HFF-Myc (cell line): ENCODE measurements around the gene MADD.

Source experiments
- DNase-seq: peaks from one replicate; pipeline ENCODE4 v3.0.0-alpha.2; 2011; ENCODE audit warnings: low read depth; ENCODE audit errors: extremely low read depth
- H3K4me3 ChIP-seq: replicated peaks from 2 replicates; pipeline ENCODE4 v1.5.1; 2011; ENCODE audit warnings: low read depth, mild to moderate bottlenecking, control low read depth, low read length
- CTCF ChIP-seq: IDR thresholded peaks from 2 replicates; pipeline ENCODE4 v1.5.1; 2012; ENCODE audit warnings: mild to moderate bottlenecking, low read depth, low read length, control low read depth; ENCODE audit errors: missing control alignments

The MADD gene

GRCh38 chr11:47233989-47234668 lies 35.8 kb upstream of the MADD start:
- H3K4me3 ChIP-seq = no peak overlapping the region
- DNase-seq = no peak
- TF ChIP-seq CTCF = peak; percentile 27

GRCh38 chr11:47234669-47235100 lies 35.2 kb upstream of the MADD start:
- DNase-seq = no peak
- TF ChIP-seq CTCF = no peak
- no peak overlapping the region for H3K4me3 ChIP-seq

DNA sequence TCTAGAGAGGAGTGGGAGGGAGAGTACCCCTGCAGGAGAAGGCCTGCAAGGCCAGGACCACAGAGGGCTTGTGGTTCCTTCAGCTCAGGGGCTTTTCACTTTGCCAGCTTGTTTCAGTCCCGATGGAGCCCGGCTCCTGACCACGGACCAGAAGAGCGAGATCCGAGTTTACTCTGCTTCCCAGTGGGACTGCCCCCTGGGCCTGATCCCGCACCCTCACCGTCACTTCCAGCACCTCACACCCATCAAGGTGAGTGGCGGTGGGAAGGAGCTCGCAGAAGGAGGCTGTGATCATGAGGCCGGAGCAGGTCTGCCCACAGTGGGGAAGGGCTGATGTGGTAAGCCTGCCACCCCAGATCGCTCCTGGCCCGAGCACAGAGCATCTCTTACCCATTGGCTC lies 34.8 kb upstream of the MADD start:
- TF ChIP-seq CTCF = no peak
- DNase-seq = no peak
- H3K4me3 ChIP-seq = no peak overlapping the region

GRCh38 chr11:47236482-47236881 lies 33.5 kb upstream of the MADD start:
- no peak for DNase-seq
- no peak for TF ChIP-seq CTCF

DNA sequence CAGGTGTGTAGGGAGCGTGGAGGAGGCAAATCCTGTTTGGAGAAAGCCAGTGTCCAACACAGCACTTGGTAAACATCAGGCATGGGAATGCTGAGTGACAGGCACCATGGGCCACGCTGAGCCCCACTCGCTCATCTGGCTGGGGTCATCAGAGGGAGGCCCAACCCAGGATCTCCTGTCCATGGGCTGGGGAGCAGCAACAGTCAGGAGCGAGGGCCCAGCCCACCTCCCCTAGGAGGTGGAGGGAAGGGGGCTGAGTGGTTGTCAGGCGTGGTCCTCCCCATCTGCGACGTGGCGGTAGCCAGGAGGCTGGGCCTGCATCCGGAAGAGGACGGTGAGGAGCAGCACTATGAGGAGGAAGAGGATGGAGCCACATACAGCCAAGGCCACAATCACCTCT lies 30.1 kb upstream of the MADD start:
- DNase-seq = no peak
- H3K4me3 ChIP-seq = no peak overlapping the region
- no peak for TF ChIP-seq CTCF

More at GRCh38 chr11:47236482-47236881, 33.5 kb upstream of the MADD start:
- H3K4me3 ChIP-seq = no peak overlapping the region

DNA sequence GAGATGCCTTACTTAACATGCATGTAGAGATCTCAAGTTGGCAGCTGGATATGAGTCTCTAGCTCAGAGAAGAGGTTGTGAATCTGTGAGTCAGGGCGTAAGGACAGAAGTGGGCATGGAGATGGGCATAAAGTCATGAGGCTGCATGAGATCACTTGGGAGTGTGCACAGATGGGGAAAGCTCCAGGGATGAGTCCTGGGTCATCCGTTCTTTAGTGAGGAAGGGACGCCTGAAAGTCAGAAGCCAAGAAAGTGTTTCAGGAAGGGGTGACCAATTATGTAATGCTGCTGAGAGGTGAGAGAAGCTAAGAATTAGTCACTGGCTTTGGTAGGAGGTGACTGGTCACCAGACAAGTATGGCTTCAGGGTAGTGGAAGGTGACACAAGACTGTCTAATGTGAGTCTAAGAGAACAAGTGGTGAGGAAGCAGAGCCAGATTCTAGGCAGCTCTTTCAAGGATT lies 28.1 kb upstream of the MADD start:
- no peak for DNase-seq
- H3K4me3 ChIP-seq = no peak overlapping the region
- TF ChIP-seq CTCF = no peak
